HG03460 (cell line): ENCODE results near the gene CAMK1D.

Experiments used
- ATAC-seq: cut with Tn5 transposase; IDR thresholded peaks from one replicate; pipeline ENCODE4 v1.9.1; 2021; ENCODE audit not compliant: unreplicated experiment

CAMK1D gene

GRCh38 chr10:12872577-12872976 lies 523.2 kb downstream of the CAMK1D start:
- ATAC-seq, result no peak

GRCh38 chr10:12873172-12873571 lies 523.8 kb downstream of the CAMK1D start:
- ATAC-seq, result no peak

DNA sequence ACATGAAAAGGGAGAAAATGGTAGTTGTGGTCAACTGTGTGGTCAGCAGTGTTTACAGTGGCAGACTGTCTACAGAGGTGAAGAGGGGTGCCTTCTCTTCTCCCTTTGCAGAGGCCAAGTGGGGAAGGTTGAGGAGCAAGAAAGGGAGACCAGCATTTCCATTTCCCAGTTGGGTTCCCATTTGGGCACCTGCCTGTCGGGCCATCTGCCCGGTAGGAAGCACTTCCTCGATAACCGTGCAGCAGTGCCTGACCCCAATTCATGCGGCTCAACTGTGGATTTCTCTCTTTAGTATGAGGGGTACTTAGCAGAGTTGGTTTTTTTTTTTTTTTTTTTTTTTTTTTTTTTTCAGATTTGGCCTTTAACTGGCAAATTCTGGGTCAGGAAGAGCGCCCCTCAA lies 525.2 kb downstream of the CAMK1D start:
- ATAC-seq, result no peak

- ATAC-seq, result no peak
Observed at GRCh38 chr10:12875100-12875499, 525.8 kb downstream of the CAMK1D start.

- no peak for ATAC-seq
Observed at GRCh38 chr10:12876266-12876665, 526.9 kb downstream of the CAMK1D start.

- no peak for ATAC-seq
Observed at GRCh38 chr10:12877150-12877549, 527.8 kb downstream of the CAMK1D start.

- no peak for ATAC-seq
Observed at GRCh38 chr10:12880423-12880822, 531.1 kb downstream of the CAMK1D start.

DNA sequence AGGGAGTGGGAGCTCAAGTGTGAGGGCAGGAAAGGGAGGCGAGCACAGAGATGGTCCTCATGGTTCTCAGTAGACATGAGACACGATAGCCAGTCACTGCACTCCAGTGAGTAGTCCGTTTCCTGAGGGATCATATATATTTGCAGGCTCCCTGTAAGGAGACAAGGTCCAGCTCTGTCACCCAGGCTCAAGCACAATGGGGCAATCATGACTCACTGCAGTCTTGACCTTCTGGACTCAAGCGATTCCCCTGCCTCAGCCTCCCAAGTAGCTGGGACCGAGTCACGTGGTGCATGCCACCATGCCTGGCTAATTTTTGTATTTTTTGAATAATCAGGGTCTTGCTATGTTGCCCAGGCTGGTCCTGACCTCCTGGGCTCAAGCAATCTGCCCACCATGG lies 535.5 kb downstream of the CAMK1D start:
- ATAC-seq, result no peak
